HT1080 (cell line): Measurements from ENCODE around the gene CCDC134. TPM values are rescaled to one million over a fixed set of nuclear protein-coding genes. Genes with fewer than 3 reads are reported as not detected.

Source experiments
- DNase-seq: peaks from one replicate; pipeline ENCODE4 v3.0.0-alpha.2; 2015; ENCODE audit warnings: low read depth
- polyA plus RNA-seq, 2 experiments: library from polyadenylated mRNA; depleted of rRNA; stranded (reverse); fragments of >200 nt; gene quantifications; 2 replicates each; pipeline ENCODE4 v1.2.3, GENCODE V29; 2015
- total RNA-seq: library from RNA; depleted of rRNA; stranded (reverse); fragments of >200 nt; shearing (Covaris generic); gene quantifications from 2 replicates; pipeline ENCODE4 v1.2.3, GENCODE V29; 2014; rRNA removed

Gene CCDC134
- 6.4 and 9.8 TPM in 2 replicates for total RNA-seq
- 5.8 and 6.5 TPM in 2 replicates for polyA plus RNA-seq (2015; cell fraction: cytosol; rRNA removed)
- polyA plus RNA-seq (2015; cell fraction: nucleus; rRNA removed): 10.4 and 10.8 TPM in 2 replicates

GRCh38 chr22:41800348-41801146 is at the start of gene CCDC134:
TSS of gene CCDC134 (plus strand) at chr22:41800679. CDS start at chr22:41808891, 8,212 bp downstream.
- DNase-seq: peak; percentile 86

GRCh38 chr22:41752011-41752970 is 48.2 kb upstream of the CCDC134 start:
- DNase-seq: no peak

- DNase-seq: no peak
These were observed 46.5 kb upstream of the CCDC134 start for GRCh38 chr22:41753984-41754383.

- peak; percentile 13 for DNase-seq
These were observed 43.0 kb upstream of the CCDC134 start for GRCh38 chr22:41757502-41757901.

DNA sequence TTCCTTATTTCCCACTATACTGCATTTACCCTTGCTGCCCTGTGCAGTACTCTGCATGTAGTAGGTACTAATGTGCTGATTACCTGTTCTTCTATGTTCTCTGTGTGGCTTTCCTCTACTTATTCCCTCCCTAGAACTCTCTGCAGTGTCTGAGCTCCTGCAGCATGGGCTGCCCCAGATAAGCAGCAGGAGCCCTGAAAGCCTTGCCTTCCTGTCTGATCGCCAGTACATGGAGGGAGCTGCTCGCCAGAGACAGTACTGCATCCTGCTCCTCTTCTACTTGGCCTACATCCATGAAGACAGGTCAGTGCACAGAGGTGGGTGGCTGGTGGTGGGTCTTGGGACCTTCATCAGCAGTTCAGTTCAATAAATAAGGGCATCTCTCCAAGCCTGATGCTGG is 42.2 kb upstream of the CCDC134 start:
- no peak for DNase-seq

GRCh38 chr22:41762980-41763779 is 37.3 kb upstream of the CCDC134 start:
- peak; percentile 12 for DNase-seq

GRCh38 chr22:41766476-41766875 is 34.0 kb upstream of the CCDC134 start:
- no peak for DNase-seq

DNA sequence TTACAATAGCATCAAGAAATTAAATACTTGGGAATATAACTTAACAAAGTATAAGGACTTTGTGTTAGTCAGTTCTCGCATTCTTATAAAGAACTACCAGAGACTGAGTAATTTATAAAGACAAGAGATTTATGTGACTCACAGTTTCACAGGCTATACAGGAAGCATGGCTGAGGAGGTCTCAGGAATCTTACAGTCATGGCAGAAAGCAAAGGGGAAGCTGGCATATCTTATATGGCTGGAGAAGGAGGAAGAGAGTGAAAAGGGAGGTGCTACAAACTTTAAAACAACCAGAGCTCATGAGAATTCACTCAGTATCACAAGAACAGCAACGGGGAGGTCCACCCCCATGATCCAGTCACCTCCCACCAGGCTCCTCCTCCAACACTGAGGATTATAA is 32.0 kb upstream of the CCDC134 start:
- peak; percentile 71 for DNase-seq

GRCh38 chr22:41770715-41771468 is 29.6 kb upstream of the CCDC134 start:
- peak; percentile 51 for DNase-seq

DNA sequence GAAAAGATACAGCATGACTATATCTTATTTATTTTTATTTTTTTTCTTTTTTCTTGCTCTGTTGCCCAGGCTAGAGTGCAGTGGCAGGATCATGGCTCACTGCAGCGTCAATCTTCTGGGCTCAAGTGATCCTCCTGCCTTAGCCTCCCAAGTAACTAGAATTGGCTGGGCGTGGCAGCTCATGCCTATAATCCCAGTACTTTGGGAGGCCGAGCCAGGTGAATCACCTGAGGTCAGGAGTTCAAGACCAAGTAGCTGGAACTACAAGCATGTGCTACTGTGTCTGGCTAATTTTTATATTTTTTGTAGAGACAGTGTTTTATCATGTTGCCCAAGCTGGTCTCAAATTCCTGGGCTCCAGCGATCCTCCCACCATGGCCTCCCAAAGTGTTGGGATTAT is 28.3 kb upstream of the CCDC134 start:
- DNase-seq: no peak

GRCh38 chr22:41772645-41773044 is 27.8 kb upstream of the CCDC134 start:
- peak; percentile 39 for DNase-seq

DNA sequence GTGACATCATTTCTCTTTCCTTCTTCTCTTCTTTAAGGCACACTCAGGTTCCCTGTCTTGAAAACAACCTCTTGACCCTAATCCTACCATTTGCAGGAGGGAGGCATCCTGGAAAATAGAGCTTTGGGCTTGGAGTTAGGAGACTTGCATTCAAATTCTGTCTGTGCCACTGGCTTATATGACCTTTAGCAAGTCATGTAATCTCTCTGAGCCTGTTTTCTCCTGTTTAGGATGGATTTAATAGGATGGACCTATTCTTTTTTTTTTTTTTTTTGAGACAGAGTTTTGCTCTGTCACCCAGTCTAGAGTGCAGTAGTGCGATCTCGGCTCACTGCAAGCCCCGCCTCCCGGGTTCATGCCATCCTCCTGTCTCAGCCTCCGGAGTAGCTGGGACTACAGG is 25.1 kb upstream of the CCDC134 start:
- no peak for DNase-seq

- no peak for DNase-seq
These were observed 24.5 kb upstream of the CCDC134 start for GRCh38 chr22:41775976-41776375.

- no peak for DNase-seq
These were observed 24.1 kb upstream of the CCDC134 start for GRCh38 chr22:41776381-41776780.

DNA sequence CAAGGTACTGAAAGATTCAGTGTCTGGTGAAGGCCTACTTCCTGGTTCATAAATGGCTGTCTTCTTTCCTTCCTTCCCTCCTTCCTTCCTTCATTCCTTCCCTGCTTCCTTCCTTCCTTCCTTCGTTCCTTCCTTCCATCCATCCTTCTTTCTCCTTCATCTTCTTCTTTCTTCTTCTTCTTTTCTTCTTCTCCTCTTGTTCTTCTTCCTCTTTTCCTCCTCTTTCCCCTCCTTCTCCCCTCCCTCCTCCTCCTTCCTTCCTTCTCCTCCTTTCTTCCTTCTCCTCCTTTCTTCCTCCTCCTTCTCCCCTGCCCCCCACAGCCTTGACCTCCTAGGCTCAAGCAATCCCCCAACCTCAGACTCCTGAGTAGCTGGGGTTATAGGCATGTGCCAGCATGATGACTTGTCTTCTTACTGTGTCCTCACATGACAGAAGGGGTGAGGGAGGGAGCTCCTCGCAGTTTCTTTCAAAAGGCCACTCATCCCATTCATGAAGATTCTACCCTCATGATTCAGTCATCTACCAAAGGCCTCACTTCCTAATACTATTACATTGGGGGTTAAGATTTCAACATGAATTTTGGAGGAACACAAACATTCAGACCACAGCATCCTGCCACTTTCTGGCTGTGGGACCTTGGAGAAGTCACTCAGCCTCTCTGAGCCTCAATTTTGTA is 22.6 kb upstream of the CCDC134 start:
- peak; percentile 45 for DNase-seq

- no peak for DNase-seq
These were observed 20.5 kb upstream of the CCDC134 start for GRCh38 chr22:41779929-41780505.

DNA sequence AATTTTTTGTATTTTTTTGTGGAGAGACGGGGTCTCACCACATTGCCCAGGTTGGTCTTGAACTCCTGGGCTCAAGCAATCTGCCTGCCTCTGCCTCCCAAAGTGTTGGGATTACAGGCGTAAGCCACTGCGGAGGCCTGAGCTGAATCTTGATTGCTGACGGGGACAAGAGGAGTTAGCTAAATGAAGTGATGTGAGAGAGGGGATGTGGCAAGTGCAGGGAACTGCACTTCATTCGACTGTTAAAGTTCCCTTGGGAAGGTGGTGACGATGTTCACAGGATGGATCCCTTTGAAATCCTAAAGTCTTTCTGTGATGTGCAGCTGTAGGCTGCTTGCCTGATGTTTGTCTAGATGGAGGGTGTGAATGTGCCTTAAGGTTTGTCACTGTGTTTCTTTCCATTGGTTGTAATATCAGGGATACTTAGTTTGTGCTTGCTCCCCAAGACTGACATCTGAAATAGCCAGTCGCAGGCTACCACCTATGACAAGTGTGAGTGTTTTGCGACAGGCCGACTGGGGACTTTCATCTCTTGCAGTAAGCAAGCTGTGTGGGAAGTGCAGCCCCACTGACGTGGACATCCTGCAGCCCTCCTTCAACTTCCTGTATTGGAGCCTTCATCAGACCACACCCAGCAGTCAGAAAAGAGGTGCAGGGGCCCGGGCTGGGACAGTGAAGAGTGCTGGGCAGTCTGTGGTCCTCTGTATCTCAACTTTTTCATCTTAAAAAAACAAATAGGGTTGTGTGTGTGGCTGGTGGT is 19.6 kb upstream of the CCDC134 start:
- DNase-seq: peak; percentile 76

DNA sequence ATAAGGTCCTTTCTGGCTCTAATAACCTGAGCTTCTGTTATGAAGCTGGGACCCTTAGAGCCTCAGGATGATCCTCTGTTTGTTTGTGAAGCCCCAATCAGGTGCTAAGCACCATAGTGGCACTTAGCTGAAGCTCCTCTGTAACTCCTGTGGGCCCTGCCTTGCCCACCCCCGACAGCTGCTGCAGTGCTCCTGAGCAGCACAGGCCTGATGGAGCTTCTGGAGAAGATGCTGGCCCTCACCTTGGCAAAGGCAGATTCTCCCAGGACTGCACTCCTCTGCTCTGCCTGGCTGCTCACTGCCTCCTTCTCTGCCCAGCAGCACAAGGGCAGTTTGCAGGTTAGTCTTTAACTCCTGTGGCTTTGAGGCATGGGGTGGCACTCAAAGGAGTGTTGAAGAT is 19.0 kb upstream of the CCDC134 start:
- no peak for DNase-seq

DNA sequence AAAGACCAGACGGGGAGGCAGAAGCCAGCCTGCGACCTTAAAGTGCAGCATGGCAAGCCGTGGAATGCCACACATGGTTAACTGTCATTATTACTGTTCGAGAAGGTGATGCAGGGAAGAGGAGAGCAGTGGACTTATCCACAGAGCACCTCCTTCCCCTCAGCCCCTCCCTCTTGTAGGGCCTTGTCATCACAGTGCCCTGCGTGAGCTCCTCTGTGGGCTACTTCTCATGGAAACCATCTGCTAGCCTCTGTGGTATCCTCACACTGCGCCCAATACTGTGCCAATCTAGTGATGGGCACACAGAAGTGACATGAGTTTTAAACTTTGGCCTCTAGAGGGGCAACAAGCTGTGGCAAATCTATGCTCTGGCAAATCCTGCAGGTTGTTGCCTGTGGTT is 18.2 kb upstream of the CCDC134 start:
- DNase-seq: no peak
